GM18499 (cell line): ENCODE measurements around the gene PRMT1.

Experiments
- ATAC-seq: cut with Tn5 transposase; IDR thresholded peaks from one replicate; pipeline ENCODE4 v1.9.1; 2021; ENCODE audit warnings: moderate number of reproducible peaks; ENCODE audit not compliant: insufficient read depth, unreplicated experiment

PRMT1 gene

GRCh38 chr19:49666120-49666444, 11.0 kb upstream of the PRMT1 start:
- no peak for ATAC-seq

- no peak for ATAC-seq
Observed at GRCh38 chr19:49667473-49667872, 9.6 kb upstream of the PRMT1 start.

- ATAC-seq, result no peak
Observed at GRCh38 chr19:49669516-49669915, 7.6 kb upstream of the PRMT1 start.

GRCh38 chr19:49672131-49672919, 4.7 kb upstream of the PRMT1 start:
- ATAC-seq, result no peak

- peak; percentile 10 for ATAC-seq
Observed at GRCh38 chr19:49676136-49676783, 811 bp upstream of the PRMT1 start.

GRCh38 chr19:49676784-49677230, 264 bp upstream of the PRMT1 start:
- peak; percentile 48 for ATAC-seq

GRCh38 chr19:49677901-49678674, 1.0 kb downstream of the PRMT1 start:
- no peak for ATAC-seq

- ATAC-seq, result no peak
Observed at GRCh38 chr19:49678985-49679770, 2.1 kb downstream of the PRMT1 start.

- ATAC-seq, result no peak
Observed at GRCh38 chr19:49679771-49680413, 2.8 kb downstream of the PRMT1 start.

- ATAC-seq, result no peak
Observed at GRCh38 chr19:49680421-49681351, 3.6 kb downstream of the PRMT1 start.

GRCh38 chr19:49681830-49682229, 4.8 kb downstream of the PRMT1 start:
- no peak for ATAC-seq

- ATAC-seq, result no peak
Observed at GRCh38 chr19:49682274-49682673, 5.2 kb downstream of the PRMT1 start.

GRCh38 chr19:49683814-49684250, 6.8 kb downstream of the PRMT1 start:
- ATAC-seq, result no peak

- ATAC-seq, result no peak
Observed at GRCh38 chr19:49684251-49684982, 7.3 kb downstream of the PRMT1 start.

GRCh38 chr19:49684983-49685553, 8.0 kb downstream of the PRMT1 start:
- no peak for ATAC-seq

GRCh38 chr19:49685845-49686332, 8.8 kb downstream of the PRMT1 start:
- ATAC-seq, result no peak

GRCh38 chr19:49686503-49687088, 9.5 kb downstream of the PRMT1 start:
- ATAC-seq, result no peak
